Prostate gland (tissue), 2 donors: ENCODE data around the gene SRSF3.

Experiments
- CTCF ChIP-seq, 4 experiments: fragments of 200-600 bp in 2 of 4; fragments of 450-650 bp in 2 of 4; sonication (generic) in 2 of 4; IDR thresholded peaks; 1 replicate in 3 of 4; 2 replicates in 1 of 4; pipeline ENCODE4 v1.5.1; 2016 to 2019; ENCODE audit warnings: antibody characterized with exemption in 4 of 4, mild to moderate bottlenecking in 2 of 4, moderate library complexity in 2 of 4
- POLR2A ChIP-seq: fragments of 450-650 bp; IDR thresholded peaks from one replicate; pipeline ENCODE4 v1.6.1; 2016; ENCODE audit warnings: antibody characterized with exemption, mild to moderate bottlenecking

GRCh38 chr6:36546308-36546919 is 47.7 kb upstream of the SRSF3 start:
- no peak for TF ChIP-seq CTCF (IDR thresholded peaks at IDR 0.05)
- no peak for TF ChIP-seq POLR2A
